Uterus (tissue), 2 donors: ENCODE results near the gene SUPT3H.

Experiments used
- CTCF ChIP-seq, 4 experiments: fragments of 200-600 bp in 2 of 4; fragments of 450-650 bp in 2 of 4; sonication (generic) in 2 of 4; IDR thresholded peaks; one replicate each; pipeline ENCODE4 v1.5.1; 2016 to 2019; ENCODE audit warnings: antibody characterized with exemption in 4 of 4, mild to moderate bottlenecking in 2 of 4, moderate library complexity in 1 of 4
- POLR2A ChIP-seq, 2 donors: fragments of 450-650 bp; IDR thresholded peaks; one replicate each; pipeline ENCODE4 v1.6.1; 2016; ENCODE audit warnings: antibody characterized with exemption in 2 of 2, mild to moderate bottlenecking in 1 of 2, moderate library complexity in 1 of 2

- TF ChIP-seq CTCF (IDR thresholded peaks at IDR 0.05): no peak
- TF ChIP-seq POLR2A (IDR thresholded peaks at IDR 0.05): no peak
These were observed 333.1 kb downstream of the SUPT3H start for GRCh38 chr6:45044510-45045252.
